Gastrocnemius medialis (tissue), 4 donors: ENCODE data around the gene ADARB2. TPM values are rescaled to one million over a fixed set of nuclear protein-coding genes. Genes with fewer than 3 reads are reported as not detected.
"Not testable (repeated sequence)": the region's sequence is repeated elsewhere in the genome, so short reads cannot be mapped to it uniquely, and the experiment has no call there.

ENCODE experiments used
- ATAC-seq, 2 donors: fragments of 150-250 bp; one replicate each; pipeline ENCODE4 v1.9.1; 2016
- DNase-seq, 2 donors: peaks; one replicate each; pipeline ENCODE4 v3.0.0-alpha.2; 2019
- H3K27ac ChIP-seq, 4 donors: fragments of 200-600 bp; sonication (generic); 1 replicate in 1 of 4; 2 replicates in 3 of 4; pipeline ENCODE4 v1.5.1; 2016 to 2018; ENCODE audit warnings: mild to moderate bottlenecking in 2 of 4, moderate library complexity in 1 of 4
- H3K27me3 ChIP-seq, 3 donors: fragments of 200-600 bp; sonication (generic) in 2 of 3; 1 replicate in 1 of 3; 2 replicates in 2 of 3; pipeline versions ENCODE4 v1.5.1 to v1.6.0; 2016 to 2019; ENCODE audit warnings: mild to moderate bottlenecking in 1 of 3, moderate library complexity in 1 of 3
- H3K36me3 ChIP-seq, 2 donors: fragments of 200-600 bp; sonication (generic) in 1 of 2; one replicate each; pipeline ENCODE4 v1.5.1; 2017 to 2018
- H3K4me1 ChIP-seq, 2 donors: fragments of 200-600 bp; sonication (generic) in 1 of 2; one replicate each; pipeline ENCODE4 v1.5.1; 2016 to 2017; ENCODE audit warnings: mild to moderate bottlenecking in 2 of 2
- H3K4me3 ChIP-seq, 4 donors: fragments of 200-600 bp; sonication (generic) in 3 of 4; 1 replicate in 1 of 4; 2 replicates in 3 of 4; pipeline ENCODE4 v1.5.1; 2016 to 2019; ENCODE audit warnings: mild to moderate bottlenecking in 2 of 4
- H3K9me3 ChIP-seq, 3 donors: fragments of 200-600 bp; sonication (generic) in 2 of 3; 1 replicate in 1 of 3; 2 replicates in 2 of 3; pipeline ENCODE4 v1.5.1; 2016 to 2019
- CTCF ChIP-seq, 5 experiments: fragments of 450-650 bp in 3 of 5; fragments of 200-600 bp in 2 of 5; sonication (generic) in 2 of 5; IDR thresholded peaks in 4 of 5; conservative IDR thresholded peaks in 1 of 5; 1 replicate in 4 of 5; 2 replicates in 1 of 5; pipeline ENCODE4 v1.5.1; 2016 to 2019; ENCODE audit warnings: antibody characterized with exemption in 5 of 5, mild to moderate bottlenecking in 3 of 5, moderate library complexity in 3 of 5
- POLR2A ChIP-seq, 2 donors: fragments of 450-650 bp; IDR thresholded peaks; one replicate each; pipeline ENCODE4 v1.6.1; 2017; ENCODE audit warnings: antibody characterized with exemption in 2 of 2, mild to moderate bottlenecking in 2 of 2, moderate library complexity in 2 of 2
- in situ Hi-C, 4 donors: fragments of 200-750 bp; cut with MboI; loops; one replicate each; pipeline versions ENCODE4 v1.15.0 to v1.8.0; 2017; ENCODE audit warnings: low sequenced_read_pairs in 4 of 4
- intact Hi-C: fragments of 100-400 bp; cut with DNase I; formaldehyde crosslinking; loops from one replicate; pipeline ENCODE4 v1.15.1; 2023; ENCODE audit warnings: low total_unique reads
- total RNA-seq, 4 donors: library from RNA; depleted of rRNA; stranded (reverse); fragments of >200 nt; gene quantifications; one replicate each; pipeline versions ENCODE4 v1.1.0 to v1.2.3, GENCODE V29; 2016

Gene ADARB2
- total RNA-seq, 4 donors from 2014 or later, result 0.07 to 0.87 (median 0.10) TPM

GRCh38 chr10:1343176-1343575, 394.1 kb downstream of the ADARB2 start:
- no peak for ATAC-seq
- no peak for DNase-seq
- intact Hi-C loops (no loop called here), in situ Hi-C loops (no loop called here)
- no peak for TF ChIP-seq CTCF (IDR thresholded peaks at IDR 0.05 in 4 of 5, conservative IDR thresholded peaks at IDR 0.05 in 1 of 5)
- no peak for TF ChIP-seq POLR2A (IDR thresholded peaks at IDR 0.05)
- Histone ChIP-seq H3K9me3 (no peaks in the 10 kb centered on the region), H3K27ac (no peak overlapping the region), H3K4me3 (no peak overlapping the region), H3K36me3 (no peaks in the 10 kb centered on the region), H3K27me3 (no peaks in the 10 kb centered on the region), H3K4me1 (no peaks in the 10 kb centered on the region)

GRCh38 chr10:1341052-1341451, 396.3 kb downstream of the ADARB2 start:
- H3K36me3 ChIP-seq, DNase-seq, H3K9me3 ChIP-seq, intact Hi-C loops, ATAC-seq, in situ Hi-C loops, H3K4me1 ChIP-seq, H3K27me3 ChIP-seq, H3K27ac ChIP-seq, H3K4me3 ChIP-seq: not testable (repeated sequence)

- H3K9me3 ChIP-seq, result no peaks in the 10 kb centered on the region
- H3K36me3 ChIP-seq, result no peaks in the 10 kb centered on the region
- no peak overlapping the region for H3K27ac ChIP-seq
- H3K4me1 ChIP-seq, result no peaks in the 10 kb centered on the region
- TF ChIP-seq CTCF (IDR thresholded peaks at IDR 0.05 in 4 of 5, conservative IDR thresholded peaks at IDR 0.05 in 1 of 5) (no peak), POLR2A (IDR thresholded peaks at IDR 0.05) (no peak)
- ATAC-seq (no peak), DNase-seq (no peak)
- H3K27me3 ChIP-seq, result no peaks in the 10 kb centered on the region
- no peak overlapping the region for H3K4me3 ChIP-seq
- intact Hi-C loops (no loop called here), in situ Hi-C loops (no loop called here)
Observed at GRCh38 chr10:1339396-1339795, 397.9 kb downstream of the ADARB2 start.

- in situ Hi-C loops (no loop called here), intact Hi-C loops (no loop called here)
- no peaks in the 10 kb centered on the region for H3K4me1 ChIP-seq
Observed at GRCh38 chr10:1335642-1336041, 401.7 kb downstream of the ADARB2 start.

GRCh38 chr10:1333981-1334380, 403.3 kb downstream of the ADARB2 start:
- ATAC-seq (no peak), DNase-seq (no peak)
- no peaks in the 10 kb centered on the region for H3K27me3 ChIP-seq
- H3K4me1 ChIP-seq, result no peaks in the 10 kb centered on the region
- H3K9me3 ChIP-seq, result no peaks in the 10 kb centered on the region
- H3K4me3 ChIP-seq, result no peak overlapping the region
- in situ Hi-C loops, result no loop called here
- TF ChIP-seq POLR2A (IDR thresholded peaks at IDR 0.05) (no peak), CTCF (IDR thresholded peaks at IDR 0.05 in 4 of 5, conservative IDR thresholded peaks at IDR 0.05 in 1 of 5) (no peak)
- intact Hi-C loops, result no loop called here
- H3K27ac ChIP-seq, result no peak overlapping the region
- no peaks in the 10 kb centered on the region for H3K36me3 ChIP-seq

More at GRCh38 chr10:1335642-1336041, 401.7 kb downstream of the ADARB2 start:
- no peak overlapping the region for H3K4me3 ChIP-seq
- DNase-seq (no peak), ATAC-seq (no peak)
- no peak for TF ChIP-seq POLR2A (IDR thresholded peaks at IDR 0.05)
- TF ChIP-seq CTCF (IDR thresholded peaks at IDR 0.05 in 4 of 5, conservative IDR thresholded peaks at IDR 0.05 in 1 of 5), result no peak
- no peaks in the 10 kb centered on the region for H3K36me3 ChIP-seq
- H3K27ac ChIP-seq, result no peak overlapping the region
- no peaks in the 10 kb centered on the region for H3K27me3 ChIP-seq
- no peaks in the 10 kb centered on the region for H3K9me3 ChIP-seq
